Left colon (tissue), 2 donors: ENCODE data around the gene NRARP. TPM values are rescaled to one million over a fixed set of nuclear protein-coding genes. Genes with fewer than 3 reads are reported as not detected.

ENCODE experiments used
- ATAC-seq: fragments of 200-7000 bp; cut with Tn5 transposase; one replicate; pipeline ENCODE4 v1.9.1; 2020; ENCODE audit warnings: mild to moderate bottlenecking, moderate library complexity
- DNase-seq, 2 donors: peaks; one replicate each; pipeline ENCODE4 v3.0.0-alpha.2; 2020
- intact Hi-C, 2 donors: fragments of 100-400 bp; cut with DNase I in 1 of 2; cut with micrococcal nuclease in 1 of 2; formaldehyde crosslinking; loops; one replicate each; pipeline versions ENCODE4 v1.11.2 to v1.14.0; 2022; cut with DNase I, micrococcal nuclease
- total RNA-seq, 2 donors: library from RNA; stranded (reverse); fragmentation: NEBNext Ultra II Directional; extraction: Animal tissue kit (Norgen Biotek cat#: 25700); gene quantifications; one replicate each; pipeline ENCODE4 v1.2.1, GENCODE V29; 2021
- donor health status: DM: no; HTN: no; CAD: no.
- donor health status: DM: yes; HTN: yes; CAD: no.

The NRARP gene
- total RNA-seq, 2 donors from 2014 or later, result 163 to 181 TPM

GRCh38 chr9:137293482-137294090 is 8.5 kb downstream of the NRARP start:
- intact Hi-C loops, result loop anchor here in 1 of 2 donors (10.0 kb wide), 1 partner anchor 111 kb away; no protein-coding TSS in a partner anchor
- DNase-seq (peak; percentile 84 to 91), ATAC-seq (peak; percentile 55)

GRCh38 chr9:137293094-137293481 is 9.0 kb downstream of the NRARP start:
- peak; percentile 25 to 38 for DNase-seq
- intact Hi-C loops, result loop anchor here in 1 of 2 donors (10.0 kb wide), 1 partner anchor 112 kb away; no protein-coding TSS in a partner anchor
- no peak for ATAC-seq

- DNase-seq (peak; percentile 74 to 82), ATAC-seq (peak; percentile 98)
- intact Hi-C loops, result no loop called here
Measured at GRCh38 chr9:137286975-137287383, 15.1 kb downstream of the NRARP start.

GRCh38 chr9:137281345-137282116 is 20.5 kb downstream of the NRARP start:
- intact Hi-C loops, result no loop called here
- ATAC-seq (no peak), DNase-seq (no peak)

GRCh38 chr9:137280474-137281344 is 21.4 kb downstream of the NRARP start:
- ATAC-seq (no peak), DNase-seq (no peak)
- intact Hi-C loops, result no loop called here

- DNase-seq, result no peak
- intact Hi-C loops, result no loop called here
- no peak for ATAC-seq
Measured at GRCh38 chr9:137279741-137280473, 22.2 kb downstream of the NRARP start.

- DNase-seq, result no peak
- intact Hi-C loops, result no loop called here
- ATAC-seq, result no peak
Measured at GRCh38 chr9:137278721-137279711, 23.1 kb downstream of the NRARP start.

- DNase-seq (peak; percentile 42 to 67), ATAC-seq (peak; percentile 37)
- intact Hi-C loops, result no loop called here
Measured at GRCh38 chr9:137278061-137278701, 23.9 kb downstream of the NRARP start.

- DNase-seq (peak; percentile 93 to 94), ATAC-seq (peak; percentile 75)
- intact Hi-C loops, result no loop called here
Measured at GRCh38 chr9:137277329-137278041, 24.6 kb downstream of the NRARP start, which contains the start of gene TOR4A. Gene TOR4A, plus strand, starts transcription at chr9:137277726. Its CDS starts 964 bp downstream, at chr9:137278690.

GRCh38 chr9:137276473-137277328 is 25.4 kb downstream of the NRARP start:
- peak; percentile 83 to 85 for DNase-seq
- intact Hi-C loops, result no loop called here
- peak; percentile 42 for ATAC-seq

- ATAC-seq, result no peak
- intact Hi-C loops, result no loop called here
- no peak for DNase-seq
Measured at GRCh38 chr9:137275588-137276472, 26.2 kb downstream of the NRARP start.

GRCh38 chr9:137275203-137275587 is 26.9 kb downstream of the NRARP start:
- intact Hi-C loops, result no loop called here
- no peak for ATAC-seq
- no peak for DNase-seq

GRCh38 chr9:137273611-137274320 is 28.3 kb downstream of the NRARP start:
- ATAC-seq, result peak; percentile 2
- intact Hi-C loops, result no loop called here
- DNase-seq, result no peak

- DNase-seq (no peak), ATAC-seq (no peak)
- intact Hi-C loops, result no loop called here
Measured at GRCh38 chr9:137273095-137273490, 29.0 kb downstream of the NRARP start.
